T-cell (primary cell): ENCODE data around the gene NR2F1-AS1. TPM values are rescaled to one million over a fixed set of nuclear protein-coding genes. Genes with fewer than 3 reads are reported as not detected.
"Not testable (repeated sequence)": the region's sequence is repeated elsewhere in the genome, so short reads cannot be mapped to it uniquely, and the experiment has no call there.

Experiments
- ATAC-seq, 4 experiments: fragments of 200-7000 bp in 3 of 4; fragments of 150-1000 bp in 1 of 4; cut with Tn5 transposase; replicated peaks in 1 of 4; 1 replicate in 3 of 4; 2 replicates in 1 of 4; pipeline ENCODE4 v1.10.0; 2021; ENCODE audit warnings: moderate library complexity in 3 of 4, mild to moderate bottlenecking in 2 of 4, moderate number of reproducible peaks in 1 of 4
- CTCF ChIA-PET, 2 donors: fragments of 300-600 bp; sonication (Branson Sonifier 250); formaldehyde crosslinking; loops; one replicate each; lab custom pipeline; 2022; ENCODE audit warnings: antibody characterized with exemption in 2 of 2; lab: Charles Lee
- POLR2A ChIA-PET, 2 donors: fragments of 300-600 bp; sonication (Branson Sonifier 250); formaldehyde crosslinking; loops; one replicate each; lab custom pipeline; 2022; ENCODE audit warnings: antibody characterized with exemption in 2 of 2; lab: Charles Lee
- DNase-seq, 35 experiments: peaks; one replicate each; pipeline versions ENCODE4 v3.0.0 to v3.0.0-alpha.2; 2013 to 2023
- H3K27ac ChIP-seq: one replicate; pipeline ENCODE4 v1.5.1; 2013; ENCODE audit warnings: low read length
- H3K27me3 ChIP-seq, 2 experiments: replicated peaks in 1 of 2; 1 replicate in 1 of 2; 2 replicates in 1 of 2; pipeline versions ENCODE4 v1.6.1 to v1.7.0; 2013; ENCODE audit warnings: low read length in 1 of 2, mixed read lengths in 1 of 2; ENCODE audit not compliant: control insufficient read depth in 2 of 2, insufficient read depth in 2 of 2; ENCODE audit errors: extremely low read depth in 1 of 2
- H3K36me3 ChIP-seq, 2 donors: 1 replicate in 1 of 2; 2 replicates in 1 of 2; pipeline versions ENCODE4 v1.6.1 to v1.7.0; 2013; ENCODE audit warnings: low read length in 1 of 2; ENCODE audit not compliant: control insufficient read depth in 2 of 2, insufficient read depth in 1 of 2; ENCODE audit errors: extremely low read depth in 1 of 2
- H3K4me1 ChIP-seq, 2 experiments: 1 replicate in 1 of 2; 2 replicates in 1 of 2; pipeline versions ENCODE4 v1.6.1 to v1.7.0; 2013; ENCODE audit warnings: low read length in 2 of 2, mixed read lengths in 1 of 2; ENCODE audit not compliant: insufficient read depth in 2 of 2, control insufficient read depth in 1 of 2; ENCODE audit errors: extremely low read depth in 1 of 2
- H3K4me3 ChIP-seq, 2 donors: 1 replicate in 1 of 2; 2 replicates in 1 of 2; pipeline versions ENCODE4 v1.5.1 to v1.7.0; 2013; ENCODE audit warnings: mild to moderate bottlenecking in 2 of 2, low read length in 1 of 2, moderate library complexity in 1 of 2; ENCODE audit not compliant: control insufficient read depth in 1 of 2; ENCODE audit errors: extremely low read depth in 1 of 2
- H3K9me3 ChIP-seq: 2 replicates; pipeline ENCODE4 v1.7.0; 2013
- H3K27ac Mint-ChIP-seq, 2 donors: one replicate each; pipeline ENCODE4 v1.8.0; 2020 to 2021; ENCODE audit warnings: mild to moderate bottlenecking in 2 of 2, mixed read lengths in 2 of 2
- H3K27me3 Mint-ChIP-seq, 2 donors: one replicate each; pipeline ENCODE4 v1.8.0; 2021 to 2022; ENCODE audit warnings: mixed read lengths in 2 of 2
- H3K36me3 Mint-ChIP-seq: one replicate; pipeline ENCODE4 v1.8.0; 2021; ENCODE audit warnings: mixed read lengths
- H3K4me1 Mint-ChIP-seq, 3 donors: one replicate each; pipeline ENCODE4 v1.8.0; 2020 to 2022; ENCODE audit warnings: mixed read lengths in 3 of 3, mild to moderate bottlenecking in 1 of 3
- H3K4me3 Mint-ChIP-seq, 3 donors: one replicate each; pipeline ENCODE4 v1.8.0; 2020 to 2022; ENCODE audit warnings: mild to moderate bottlenecking in 3 of 3, mixed read lengths in 3 of 3, moderate library complexity in 3 of 3
- H3K9me3 Mint-ChIP-seq, 3 donors: one replicate each; pipeline ENCODE4 v1.8.0; 2020 to 2022; ENCODE audit warnings: mixed read lengths in 3 of 3
- WGBS: methylation state at CpG from one replicate; pipeline ENCODE4 v1.1.5; 2013; ENCODE audit warnings: missing lambda C conversion rate; ENCODE audit not compliant: insufficient coverage; 5-methylcytosine and 5-hydroxymethylcytosine counted together
- total RNA-seq, 35 experiments: library from RNA in 6 of 35; stranded (reverse) in 6 of 35; fragments of 120-200 nt in 1 of 35; gene quantifications; one replicate each; pipeline versions ENCODE4 v1.2.1 to v1.2.4 and lab custom pipeline; 2013 to 2026

The NR2F1-AS1 gene
- total RNA-seq, 5 donors from 2014 or later (not counting 1 experiment from before 2014, with no cell fraction given): not detected

DNA sequence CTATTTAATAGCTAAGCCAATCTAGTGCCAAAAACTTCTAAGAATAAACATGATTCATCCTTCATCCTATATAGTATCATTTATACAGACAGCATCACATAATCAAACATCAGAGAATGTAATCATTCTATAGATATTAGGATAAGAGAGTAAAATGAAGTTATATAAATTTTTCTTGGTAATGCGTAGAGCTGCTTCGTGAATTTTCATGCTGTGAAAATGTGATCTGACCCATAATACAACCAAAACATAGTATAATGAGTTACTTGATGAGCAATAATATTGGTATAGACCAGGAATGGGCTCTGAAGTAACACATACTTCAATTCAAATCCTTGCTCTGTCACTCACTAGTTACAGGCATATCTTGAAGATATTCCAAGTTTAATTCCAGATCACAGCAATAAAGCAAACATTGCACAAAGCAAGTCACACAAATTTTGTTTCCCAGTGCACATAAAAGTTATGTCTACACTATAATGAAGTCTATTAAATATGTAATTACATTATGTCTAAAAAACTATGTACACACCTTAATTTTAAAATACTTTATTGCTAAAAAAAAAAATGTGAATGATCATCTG, 23.9 kb downstream of the NR2F1-AS1 start:
- Histone ChIP-seq H3K27me3 (peaks cover 2 to 11% of the 10 kb centered on the region in 2 experiments), H3K36me3 (no peaks in the 10 kb centered on the region), H3K4me1 (no peaks in the 10 kb centered on the region), H3K9me3 (no peaks in the 10 kb centered on the region), H3K27ac (no peak overlapping the region), H3K4me3 (no peak overlapping the region)
- Mint-ChIP-seq H3K36me3 (no peaks in the 10 kb centered on the region), H3K27ac (no peak overlapping the region), H3K9me3 (no peaks in the 10 kb centered on the region), H3K27me3 (peaks cover 21 to 29% of the 10 kb centered on the region in 2 donors), H3K4me1 (no peaks in the 10 kb centered on the region), H3K4me3 (no peak overlapping the region)
- WGBS: no CpG with 5 or more reads among the region's 2 CpGs
- DNase-seq: no peak
- CTCF ChIA-PET: no interaction called here
- ATAC-seq: no peak
- POLR2A ChIA-PET: no interaction called here

DNA sequence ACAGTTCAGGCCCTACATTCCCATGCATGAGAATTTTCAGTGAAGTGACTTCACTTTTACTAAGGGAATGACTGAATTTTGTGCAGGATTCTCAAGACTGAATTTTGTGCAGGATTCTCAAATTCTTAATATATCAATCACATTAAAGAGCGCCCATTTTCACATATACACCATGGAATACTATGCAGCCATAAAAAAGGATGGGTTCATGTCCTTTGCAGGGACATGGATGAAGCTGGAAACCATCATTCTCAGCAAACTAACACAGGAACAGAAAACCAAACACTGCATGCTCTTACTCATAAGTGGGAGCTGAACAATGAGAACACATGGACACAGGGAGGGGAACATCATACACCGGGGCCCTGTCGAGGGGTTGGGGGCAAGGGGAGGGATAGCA, 31.4 kb downstream of the NR2F1-AS1 start:
- peaks cover 23 to 27% of the 10 kb centered on the region in 2 donors for H3K27me3 Mint-ChIP-seq
- ATAC-seq, H3K27me3 ChIP-seq, H3K27ac ChIP-seq, CTCF ChIA-PET, H3K9me3 ChIP-seq, H3K4me1 Mint-ChIP-seq, H3K4me1 ChIP-seq, H3K4me3 Mint-ChIP-seq, H3K36me3 Mint-ChIP-seq, H3K9me3 Mint-ChIP-seq, POLR2A ChIA-PET, H3K36me3 ChIP-seq, H3K27ac Mint-ChIP-seq, H3K4me3 ChIP-seq, DNase-seq: not testable (repeated sequence)
- no CpG with 5 or more reads among the region's 3 CpGs for WGBS

DNA sequence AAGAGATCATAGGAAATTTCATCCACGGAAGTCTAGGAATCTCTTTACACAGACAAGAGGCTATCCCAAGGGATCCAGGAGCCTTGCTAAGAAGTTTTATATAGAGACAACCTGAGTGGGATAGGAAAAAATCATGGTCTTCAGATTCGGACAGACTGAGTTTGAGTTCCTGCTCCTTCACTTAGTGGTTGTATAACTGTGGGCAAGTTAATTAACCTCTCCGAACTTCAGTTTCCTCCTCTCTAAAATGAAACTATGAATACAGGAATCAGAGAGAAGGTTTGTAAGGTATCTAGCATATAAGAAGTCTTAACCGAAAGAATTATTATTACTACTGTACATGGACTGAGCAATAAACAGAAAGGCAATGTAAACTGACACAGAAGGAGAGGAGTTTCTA, 35.1 kb downstream of the NR2F1-AS1 start:
- Mint-ChIP-seq H3K27me3 (peaks cover 24 to 37% of the 10 kb centered on the region in 2 donors), H3K4me1 (no peaks in the 10 kb centered on the region), H3K36me3 (no peaks in the 10 kb centered on the region), H3K4me3 (no peak overlapping the region), H3K9me3 (peaks cover 0 to 4% (median 2%) of the 10 kb centered on the region in 3 donors), H3K27ac (no peak overlapping the region)
- no peaks in the 10 kb centered on the region for H3K27me3 ChIP-seq
- no peaks in the 10 kb centered on the region for H3K4me1 ChIP-seq
- no CpG with 5 or more reads among the region's 4 CpGs for WGBS
- CTCF ChIA-PET: no interaction called here
- no peak overlapping the region for H3K27ac ChIP-seq
- POLR2A ChIA-PET: no interaction called here
- H3K4me3 ChIP-seq: no peak overlapping the region
- DNase-seq: no peak
- H3K9me3 ChIP-seq: no peaks in the 10 kb centered on the region
- no peak for ATAC-seq
- no peaks in the 10 kb centered on the region for H3K36me3 ChIP-seq

DNA sequence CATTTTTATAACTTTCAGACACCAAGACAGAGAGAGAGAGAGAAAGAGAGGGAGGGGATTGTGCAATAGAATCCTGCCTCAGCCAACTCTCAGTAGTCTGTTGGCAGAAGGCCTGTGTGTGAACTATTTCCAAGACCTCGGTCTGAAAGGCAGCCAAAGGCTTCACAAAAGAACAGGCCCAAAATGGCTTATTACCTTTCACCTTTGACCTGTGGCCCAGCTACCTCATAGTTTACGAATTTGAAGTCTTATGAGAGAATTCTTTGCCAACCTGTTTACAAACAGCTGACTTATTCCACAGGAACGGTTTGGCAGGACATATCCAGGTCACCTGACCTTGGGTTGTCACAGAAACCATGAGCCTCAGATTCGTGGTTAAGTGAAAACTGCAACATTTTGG, 48.6 kb downstream of the NR2F1-AS1 start:
- DNase-seq (no peak), ATAC-seq (no peak)
- no peak overlapping the region for H3K27ac ChIP-seq
- Mint-ChIP-seq H3K4me3 (no peak overlapping the region), H3K36me3 (no peaks in the 10 kb centered on the region), H3K4me1 (no peaks in the 10 kb centered on the region), H3K27me3 (peaks cover 1 to 4% of the 10 kb centered on the region in 2 donors), H3K27ac (no peak overlapping the region), H3K9me3 (peaks cover 6 to 9% (median 7%) of the 10 kb centered on the region in 3 donors)
- H3K9me3 ChIP-seq: no peaks in the 10 kb centered on the region
- no peak overlapping the region for H3K4me3 ChIP-seq
- ChIA-PET CTCF (no interaction called here), POLR2A (no interaction called here)
- no peaks in the 10 kb centered on the region for H3K4me1 ChIP-seq
- H3K36me3 ChIP-seq: no peaks in the 10 kb centered on the region
- WGBS: 71% methylated on average over 1 of the region's 4 CpGs
- H3K27me3 ChIP-seq: no peaks in the 10 kb centered on the region

DNA sequence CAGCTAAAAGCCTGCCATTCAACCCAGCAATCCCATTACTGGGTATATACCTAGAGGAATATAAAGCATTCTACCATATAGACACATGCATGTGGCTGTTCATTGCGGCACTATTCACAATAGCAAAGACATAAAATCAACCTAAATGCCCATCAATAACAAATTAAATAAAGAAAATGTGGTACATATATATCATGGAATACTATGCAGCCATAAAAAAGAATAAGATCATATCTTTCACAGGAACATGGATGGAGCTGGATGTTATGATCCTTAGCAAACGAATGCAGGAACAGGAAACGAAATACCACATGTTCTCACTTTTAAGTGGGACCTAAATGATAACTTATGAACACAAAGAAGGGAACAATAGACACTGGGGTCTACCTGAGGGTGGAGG, 59.2 kb downstream of the NR2F1-AS1 start:
- peaks cover 21 to 34% (median 23%) of the 10 kb centered on the region in 3 donors for H3K9me3 Mint-ChIP-seq
- H3K36me3 Mint-ChIP-seq, H3K4me1 ChIP-seq, CTCF ChIA-PET, H3K4me1 Mint-ChIP-seq, DNase-seq, POLR2A ChIA-PET, H3K9me3 ChIP-seq, H3K27ac ChIP-seq, ATAC-seq, H3K27me3 Mint-ChIP-seq, H3K36me3 ChIP-seq, H3K27ac Mint-ChIP-seq, H3K4me3 Mint-ChIP-seq, H3K4me3 ChIP-seq: not testable (repeated sequence)
- H3K27me3 ChIP-seq: peaks cover 0 to 11% of the 10 kb centered on the region in 2 experiments
- no CpG with 5 or more reads among the region's 3 CpGs for WGBS

DNA sequence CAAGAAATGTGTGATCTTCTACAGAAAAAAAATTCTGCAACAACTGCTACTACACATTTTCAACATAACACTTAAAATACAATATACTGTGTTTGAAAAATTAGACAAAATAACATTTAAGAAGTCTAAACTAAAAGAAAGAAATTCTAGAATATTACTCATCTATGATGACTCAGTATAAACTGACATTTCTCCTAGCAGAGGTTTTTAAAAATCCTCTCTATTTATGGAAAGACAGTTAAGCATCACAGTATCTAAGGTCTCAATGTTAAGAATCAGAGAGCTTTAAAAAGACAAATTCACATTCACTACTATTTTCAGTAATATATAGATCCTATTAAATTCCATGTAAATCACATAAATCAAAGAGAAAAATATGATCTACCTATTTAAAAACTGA, 61.3 kb downstream of the NR2F1-AS1 start:
- H3K36me3 Mint-ChIP-seq: no peaks in the 10 kb centered on the region
- POLR2A ChIA-PET: no interaction called here
- peaks cover 8 to 10% of the 10 kb centered on the region in 2 donors for H3K27me3 Mint-ChIP-seq
- no peak overlapping the region for H3K27ac Mint-ChIP-seq
- peaks cover 7 to 13% (median 11%) of the 10 kb centered on the region in 3 donors for H3K9me3 Mint-ChIP-seq
- no peaks in the 10 kb centered on the region for H3K4me1 Mint-ChIP-seq
- H3K4me3 ChIP-seq: no peak overlapping the region
- no peaks in the 10 kb centered on the region for H3K36me3 ChIP-seq
- CTCF ChIA-PET: no interaction called here
- no peaks in the 10 kb centered on the region for H3K9me3 ChIP-seq
- no peak overlapping the region for H3K27ac ChIP-seq
- H3K4me1 ChIP-seq: no peaks in the 10 kb centered on the region
- H3K4me3 Mint-ChIP-seq: no peak overlapping the region
- DNase-seq: no peak
- H3K27me3 ChIP-seq: peaks cover 0 to 11% of the 10 kb centered on the region in 2 experiments
- no peak for ATAC-seq

DNA sequence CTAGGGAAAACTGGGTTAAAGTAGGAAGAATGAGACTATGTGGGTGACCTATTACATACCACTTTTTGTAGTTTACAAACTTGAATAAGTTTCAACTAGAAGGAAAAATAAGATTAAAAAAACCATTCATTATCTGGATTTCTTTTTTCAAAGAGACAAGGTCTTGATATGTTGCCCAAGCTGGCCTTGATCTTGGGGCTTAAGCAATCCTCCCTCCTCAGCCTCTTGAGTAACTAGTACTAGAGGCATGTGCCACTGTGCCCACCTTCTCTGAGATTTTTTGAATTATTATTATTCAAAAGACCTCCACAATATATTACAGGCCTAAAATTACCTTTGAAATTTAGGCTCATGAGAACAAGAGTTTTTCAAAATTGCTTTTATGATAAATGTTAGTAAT, 63.2 kb downstream of the NR2F1-AS1 start:
- peaks cover 8 to 12% of the 10 kb centered on the region in 2 donors for H3K27me3 Mint-ChIP-seq

More for the DNA sequence above, 63.2 kb downstream of the NR2F1-AS1 start:
- no peak overlapping the region for H3K27ac ChIP-seq
- Mint-ChIP-seq H3K4me1 (no peaks in the 10 kb centered on the region), H3K36me3 (no peaks in the 10 kb centered on the region), H3K27ac (no peak overlapping the region), H3K9me3 (peaks cover 3 to 7% (median 5%) of the 10 kb centered on the region in 3 donors), H3K4me3 (no peak overlapping the region)
- H3K4me1 ChIP-seq: no peaks in the 10 kb centered on the region
- no peaks in the 10 kb centered on the region for H3K36me3 ChIP-seq
- H3K4me3 ChIP-seq: no peak overlapping the region
- ATAC-seq (no peak), DNase-seq (no peak)
- H3K9me3 ChIP-seq: no peaks in the 10 kb centered on the region
- peaks cover 0 to 5% of the 10 kb centered on the region in 2 experiments for H3K27me3 ChIP-seq
- POLR2A ChIA-PET: no interaction called here
- CTCF ChIA-PET: no interaction called here
